HG03571 (cell line): ENCODE measurements around the gene HERPUD1.
A peak's percentile ranks its signal among the peaks of the same experiment; 100 is the strongest.
"Not testable (repeated sequence)": the region's sequence is repeated elsewhere in the genome, so short reads cannot be mapped to it uniquely, and the experiment has no call there.

Experiments used
- ATAC-seq: cut with Tn5 transposase; IDR thresholded peaks from one replicate; pipeline ENCODE4 v1.9.1; 2021; ENCODE audit not compliant: unreplicated experiment

The HERPUD1 gene

GRCh38 chr16:56953006-56953405 lies 21.1 kb downstream of the HERPUD1 start:
- ATAC-seq: no peak

GRCh38 chr16:56956076-56956475 lies 24.1 kb downstream of the HERPUD1 start:
- no peak for ATAC-seq

- no peak for ATAC-seq
Measured at GRCh38 chr16:56956756-56957155, 24.8 kb downstream of the HERPUD1 start.

- ATAC-seq: no peak
Measured at GRCh38 chr16:56960681-56961281, 28.8 kb downstream of the HERPUD1 start.

GRCh38 chr16:56961386-56961785 lies 29.4 kb downstream of the HERPUD1 start:
- no peak for ATAC-seq

GRCh38 chr16:56961851-56962281 lies 29.9 kb downstream of the HERPUD1 start, which contains the start of gene CETP:
TSS of gene CETP (plus strand) at chr16:56961950. CDS start at chr16:56961980, 30 bp downstream.
- no peak for ATAC-seq

GRCh38 chr16:56964243-56965148 lies 32.6 kb downstream of the HERPUD1 start:
- ATAC-seq: no peak

GRCh38 chr16:56965149-56966092 lies 33.5 kb downstream of the HERPUD1 start:
- ATAC-seq: no peak

- ATAC-seq: no peak
Measured at GRCh38 chr16:56966093-56966475, 34.1 kb downstream of the HERPUD1 start.

- ATAC-seq: no peak
Measured at GRCh38 chr16:56967733-56968132, 35.8 kb downstream of the HERPUD1 start.

GRCh38 chr16:56969769-56970168 lies 37.8 kb downstream of the HERPUD1 start:
- ATAC-seq: no peak

GRCh38 chr16:56970934-56971767 lies 39.2 kb downstream of the HERPUD1 start:
- ATAC-seq: peak; percentile 69

GRCh38 chr16:56971768-56972043 lies 39.8 kb downstream of the HERPUD1 start:
- ATAC-seq: no peak

- no peak for ATAC-seq
Measured at GRCh38 chr16:56972403-56973293, 40.7 kb downstream of the HERPUD1 start.

- ATAC-seq: no peak
Measured at GRCh38 chr16:56973294-56973689, 41.4 kb downstream of the HERPUD1 start.

GRCh38 chr16:56973899-56974298 lies 42.0 kb downstream of the HERPUD1 start:
- ATAC-seq: not testable (repeated sequence)

GRCh38 chr16:56974549-56975300 lies 42.8 kb downstream of the HERPUD1 start:
- no peak for ATAC-seq

GRCh38 chr16:56975714-56976113 lies 43.8 kb downstream of the HERPUD1 start:
- ATAC-seq: no peak

- ATAC-seq: no peak
Measured at GRCh38 chr16:56977216-56977615, 45.3 kb downstream of the HERPUD1 start.
